Gastroesophageal sphincter (tissue), 4 donors: ENCODE results near the gene KRTAP10-6. TPM values are rescaled to one million over a fixed set of nuclear protein-coding genes. Genes with fewer than 3 reads are reported as not detected.

ENCODE experiments used
- ATAC-seq: fragments of 150-250 bp; one replicate; pipeline ENCODE4 v1.9.1; 2016; ENCODE audit warnings: mild to moderate bottlenecking, moderate library complexity
- H3K27ac ChIP-seq, 4 donors: fragments of 200-600 bp; sonication (generic) in 3 of 4; 1 replicate in 3 of 4; 2 replicates in 1 of 4; pipeline ENCODE4 v1.5.1; 2016 to 2019
- H3K27me3 ChIP-seq: fragments of 200-600 bp; sonication (generic); one replicate; pipeline ENCODE4 v1.5.1; 2019
- H3K36me3 ChIP-seq, 2 donors: fragments of 200-600 bp; sonication (generic); one replicate each; pipeline ENCODE4 v1.5.1; 2019; ENCODE audit warnings: control low read depth in 1 of 2
- H3K4me1 ChIP-seq, 3 donors: fragments of 200-600 bp; sonication (generic); 1 replicate in 2 of 3; 2 replicates in 1 of 3; pipeline ENCODE4 v1.5.1; 2016 to 2019; ENCODE audit warnings: control low read depth in 2 of 3
- H3K4me3 ChIP-seq, 2 donors: fragments of 200-600 bp; sonication (generic); one replicate each; pipeline ENCODE4 v1.5.1; 2019; ENCODE audit warnings: mild to moderate bottlenecking in 1 of 2, moderate library complexity in 1 of 2
- H3K9me3 ChIP-seq, 3 donors: fragments of 200-600 bp; sonication (generic); one replicate each; pipeline ENCODE4 v1.5.1; 2017 to 2019; ENCODE audit warnings: control low read depth in 2 of 3
- EP300 ChIP-seq: sonication (generic); formaldehyde crosslinking; IDR thresholded peaks from one replicate; pipeline ENCODE4 v1.6.1; 2017; ENCODE audit warnings: antibody characterized with exemption, mild to moderate bottlenecking
- POLR2A ChIP-seq, 2 donors: fragments of 450-650 bp; IDR thresholded peaks; one replicate each; pipeline ENCODE4 v1.6.1; 2017; ENCODE audit warnings: antibody characterized with exemption in 2 of 2, mild to moderate bottlenecking in 2 of 2, moderate library complexity in 1 of 2
- POLR2AphosphoS5 ChIP-seq: sonication (generic); formaldehyde crosslinking; IDR thresholded peaks from one replicate; pipeline ENCODE4 v1.6.1; 2017; ENCODE audit warnings: antibody characterized with exemption
- WGBS, 2 donors: methylation state at CpG; one replicate each; pipeline ENCODE4 v1.1.5; 2018; ENCODE audit warnings: low coverage in 1 of 2; 5-methylcytosine and 5-hydroxymethylcytosine counted together
- total RNA-seq, 4 donors: library from RNA; depleted of rRNA; stranded (reverse); fragments of >200 nt; gene quantifications; one replicate each; pipeline ENCODE4 v1.1.0, GENCODE V29; 2016
- TF ChIP-seq, protein P1 (sequence below), 4 experiments: fragments of 200-600 bp in 2 of 4; fragments of 450-650 bp in 2 of 4; sonication (generic) in 1 of 4; IDR thresholded peaks; one replicate each; pipeline ENCODE4 v1.5.1; 2017 to 2019; ENCODE audit warnings: antibody characterized with exemption in 4 of 4, mild to moderate bottlenecking in 2 of 4, moderate library complexity in 2 of 4

Gene KRTAP10-6
- total RNA-seq, 4 donors from 2014 or later: not detected

DNA sequence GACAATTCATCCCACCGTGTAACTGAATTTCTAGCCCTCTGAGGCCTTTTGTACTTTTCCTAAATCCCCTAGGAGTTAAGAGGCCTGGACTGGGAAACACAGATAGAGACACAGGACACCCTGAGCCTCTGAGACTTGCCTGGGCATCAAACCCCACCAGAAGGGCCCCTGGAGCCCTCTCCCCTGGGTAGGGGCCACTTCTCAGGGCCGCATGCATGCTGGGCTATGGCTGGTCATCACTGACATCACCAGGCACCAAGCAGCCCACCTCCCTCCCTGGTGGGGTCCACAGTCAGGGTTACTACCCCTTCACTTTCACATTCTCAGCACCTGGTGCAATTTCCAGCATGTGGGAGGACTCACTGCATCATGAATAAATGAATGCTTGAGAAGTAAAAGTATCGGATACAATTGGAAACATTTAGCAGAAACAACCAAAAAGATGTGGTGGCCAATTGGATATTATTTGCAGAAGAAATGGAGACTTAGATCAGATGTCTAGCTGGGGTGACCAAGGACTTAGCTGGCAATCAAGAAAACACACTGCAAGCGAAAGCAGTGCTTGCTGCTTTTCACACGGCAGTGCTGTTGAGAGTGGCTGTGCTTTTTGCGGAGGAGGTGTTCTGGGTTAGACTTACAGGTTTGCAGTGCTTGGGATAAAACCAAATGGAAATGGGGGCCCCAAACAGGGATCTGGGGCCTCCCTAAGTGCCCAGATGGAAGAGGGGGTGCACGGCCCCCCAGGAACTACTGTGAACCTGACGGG, 7.1 kb upstream of the KRTAP10-6 start:
- H3K4me3 ChIP-seq: no peak overlapping the region
- ATAC-seq: no peak
- H3K27ac ChIP-seq: no peak overlapping the region
- H3K4me1 ChIP-seq: no peaks in the 10 kb centered on the region
- no peaks in the 10 kb centered on the region for H3K36me3 ChIP-seq
- H3K9me3 ChIP-seq: peaks cover 0 to 12% (median 0%) of the 10 kb centered on the region in 3 donors
- TF ChIP-seq, protein P1, sequence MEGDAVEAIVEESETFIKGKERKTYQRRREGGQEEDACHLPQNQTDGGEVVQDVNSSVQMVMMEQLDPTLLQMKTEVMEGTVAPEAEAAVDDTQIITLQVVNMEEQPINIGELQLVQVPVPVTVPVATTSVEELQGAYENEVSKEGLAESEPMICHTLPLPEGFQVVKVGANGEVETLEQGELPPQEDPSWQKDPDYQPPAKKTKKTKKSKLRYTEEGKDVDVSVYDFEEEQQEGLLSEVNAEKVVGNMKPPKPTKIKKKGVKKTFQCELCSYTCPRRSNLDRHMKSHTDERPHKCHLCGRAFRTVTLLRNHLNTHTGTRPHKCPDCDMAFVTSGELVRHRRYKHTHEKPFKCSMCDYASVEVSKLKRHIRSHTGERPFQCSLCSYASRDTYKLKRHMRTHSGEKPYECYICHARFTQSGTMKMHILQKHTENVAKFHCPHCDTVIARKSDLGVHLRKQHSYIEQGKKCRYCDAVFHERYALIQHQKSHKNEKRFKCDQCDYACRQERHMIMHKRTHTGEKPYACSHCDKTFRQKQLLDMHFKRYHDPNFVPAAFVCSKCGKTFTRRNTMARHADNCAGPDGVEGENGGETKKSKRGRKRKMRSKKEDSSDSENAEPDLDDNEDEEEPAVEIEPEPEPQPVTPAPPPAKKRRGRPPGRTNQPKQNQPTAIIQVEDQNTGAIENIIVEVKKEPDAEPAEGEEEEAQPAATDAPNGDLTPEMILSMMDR (IDR thresholded peaks at IDR 0.05): no peak
- TF ChIP-seq POLR2A (IDR thresholded peaks at IDR 0.05): no peak
- no peak for TF ChIP-seq EP300
- no peak for TF ChIP-seq POLR2AphosphoS5
- H3K27me3 ChIP-seq: peaks cover 76% of the 10 kb centered on the region
- WGBS, 2 donors: 73 to 93% methylated on average over 5 to 6 of the region's 8 CpGs

DNA sequence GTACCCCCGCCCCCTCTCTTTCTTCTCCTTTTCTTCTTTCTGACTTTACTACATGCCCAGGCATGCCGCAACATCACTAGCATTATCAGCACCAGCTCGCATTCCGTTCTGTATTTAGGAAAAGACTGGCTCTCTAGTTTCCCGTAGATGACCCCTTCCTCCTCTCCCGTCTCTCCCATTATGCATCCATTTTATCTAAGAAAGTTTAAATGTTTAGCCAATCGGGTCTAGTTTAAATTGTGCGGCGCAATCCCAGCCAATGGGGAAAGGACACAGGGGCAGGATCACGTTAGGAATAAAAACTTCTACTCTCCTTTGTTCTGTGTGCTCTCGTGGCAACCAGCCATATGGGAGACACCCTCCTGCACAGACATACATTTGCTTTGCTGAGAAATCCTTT, 5.8 kb upstream of the KRTAP10-6 start:
- no peak overlapping the region for H3K4me3 ChIP-seq
- ATAC-seq: no peak
- H3K4me1 ChIP-seq: no peaks in the 10 kb centered on the region
- WGBS, 2 donors: 67 to 71% methylated on average over 6 to 11 of the region's 11 CpGs
- H3K27me3 ChIP-seq: peaks cover 67% of the 10 kb centered on the region
- no peaks in the 10 kb centered on the region for H3K36me3 ChIP-seq
- peaks cover 0 to 12% (median 0%) of the 10 kb centered on the region in 3 donors for H3K9me3 ChIP-seq
- H3K27ac ChIP-seq: no peak overlapping the region
- TF ChIP-seq, protein P1 (IDR thresholded peaks at IDR 0.05): no peak

DNA sequence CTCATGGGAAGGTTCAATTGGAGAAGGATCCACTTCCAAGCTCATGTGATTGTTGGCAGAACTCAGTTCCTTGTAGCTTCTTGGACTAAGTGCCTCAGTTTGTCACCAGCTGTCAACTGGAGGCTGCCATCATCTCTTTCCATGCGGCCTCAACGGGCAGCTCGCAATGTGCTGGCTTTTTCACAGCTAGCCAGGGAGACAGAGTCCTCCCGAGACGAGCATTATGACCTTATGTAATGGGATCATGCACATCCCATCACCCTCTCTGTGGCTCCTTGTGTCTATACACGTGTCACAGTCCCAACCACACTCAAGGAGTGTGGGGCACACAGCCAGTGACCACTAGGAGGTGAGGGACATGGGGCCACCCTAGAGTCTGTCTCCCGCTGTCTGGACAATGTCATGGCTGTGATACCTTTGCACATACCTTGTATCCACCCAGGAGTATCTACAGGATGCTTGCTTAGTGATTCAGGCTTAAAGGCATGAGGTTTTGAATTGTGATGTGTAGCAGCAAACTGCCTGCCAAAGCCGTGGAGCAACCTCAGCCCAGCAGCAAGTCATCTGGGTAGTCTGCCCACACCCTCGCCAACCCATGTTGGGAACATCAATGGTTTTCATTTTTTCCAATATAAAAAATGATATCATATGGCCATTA, 3.9 kb upstream of the KRTAP10-6 start:
- ATAC-seq: no peak
- whole genome bisulfite sequencing, 2 donors: 67 to 76% methylated on average over 6 to 7 of the region's 9 CpGs
- no peaks in the 10 kb centered on the region for H3K36me3 ChIP-seq
- peaks cover 0 to 12% (median 0%) of the 10 kb centered on the region in 3 donors for H3K9me3 ChIP-seq
- H3K27me3 ChIP-seq: peaks cover 64% of the 10 kb centered on the region
- no peak for TF ChIP-seq POLR2A (IDR thresholded peaks at IDR 0.05)
- TF ChIP-seq, protein P1 (IDR thresholded peaks at IDR 0.05): no peak
- TF ChIP-seq EP300: no peak
- no peak for TF ChIP-seq POLR2AphosphoS5
- H3K4me1 ChIP-seq: no peaks in the 10 kb centered on the region
- H3K27ac ChIP-seq: no peak overlapping the region
- no peak overlapping the region for H3K4me3 ChIP-seq

DNA sequence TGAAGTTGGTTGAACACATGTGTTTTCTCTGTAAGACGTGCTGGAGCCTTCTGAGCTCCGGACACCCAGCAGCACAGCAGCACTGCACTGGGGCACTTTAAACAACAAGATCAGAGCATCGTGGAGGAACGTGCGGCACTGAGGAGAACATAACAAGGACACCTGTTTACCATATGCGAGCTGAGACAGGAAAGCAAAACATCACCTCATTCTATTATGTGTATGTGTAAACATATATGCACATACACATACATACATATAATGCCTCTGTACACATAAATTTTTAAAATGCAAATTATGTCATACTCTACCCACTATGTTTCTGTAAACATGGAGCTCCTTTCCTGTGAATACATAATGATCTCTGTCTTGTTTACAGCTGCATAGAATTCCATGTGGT, 3.2 kb upstream of the KRTAP10-6 start:
- Histone ChIP-seq H3K36me3 (no peaks in the 10 kb centered on the region), H3K4me3 (no peak overlapping the region), H3K27me3 (peaks cover 66% of the 10 kb centered on the region), H3K4me1 (no peaks in the 10 kb centered on the region), H3K9me3 (peaks cover 0 to 12% (median 0%) of the 10 kb centered on the region in 3 donors), H3K27ac (no peak overlapping the region)
- no peak for TF ChIP-seq POLR2A (IDR thresholded peaks at IDR 0.05)
- no peak for TF ChIP-seq EP300
- TF ChIP-seq POLR2AphosphoS5: no peak
- TF ChIP-seq, protein P1 (IDR thresholded peaks at IDR 0.05): no peak
- no peak for ATAC-seq
- WGBS, 2 donors: 61 to 83% methylated on average over 1 to 6 of the region's 6 CpGs
